WERI-Rb-1 (cell line): ENCODE data around the gene BCDIN3D.

Source experiments
- DNase-seq: peaks from one replicate; pipeline ENCODE4 v3.0.0-alpha.2; 2020
- H3K27ac ChIP-seq: fragments of 250-450 bp; sonication (Bioruptor Pico); 2 replicates; pipeline ENCODE4 v1.5.1; 2020; ENCODE audit warnings: mild to moderate bottlenecking, moderate library complexity
- H3K27me3 ChIP-seq: fragments of 250-450 bp; sonication (Bioruptor Pico); 2 replicates; pipeline ENCODE4 v1.5.1; 2021; ENCODE audit warnings: mild to moderate bottlenecking, low read depth, moderate library complexity; ENCODE audit not compliant: insufficient read depth, severe bottlenecking
- H3K36me3 ChIP-seq: fragments of 250-450 bp; sonication (Bioruptor Pico); 2 replicates; pipeline ENCODE4 v1.5.1; 2020; ENCODE audit warnings: mild to moderate bottlenecking, moderate library complexity
- H3K4me3 ChIP-seq: 2 replicates; pipeline ENCODE4 v1.5.1; 2011; ENCODE audit warnings: low read depth, mild to moderate bottlenecking, control low read depth, low read length
- H3K9me3 ChIP-seq: fragments of 250-450 bp; sonication (Bioruptor Pico); 2 replicates; pipeline ENCODE4 v1.5.1; 2021; ENCODE audit warnings: mild to moderate bottlenecking, moderate library complexity; ENCODE audit not compliant: severe bottlenecking
- CTCF ChIP-seq: IDR thresholded peaks from 2 replicates; pipeline ENCODE4 v1.5.1; 2011; ENCODE audit warnings: low read depth, mild to moderate bottlenecking, control low read depth, inconsistent platforms, low read length

BCDIN3D gene

GRCh38 chr12:49869816-49870500 lies 27.1 kb upstream of the BCDIN3D start:
- no peaks in the 10 kb centered on the region for H3K9me3 ChIP-seq
- no peak for DNase-seq
- no peak overlapping the region for H3K27ac ChIP-seq
- H3K4me3 ChIP-seq: no peak overlapping the region
- no peaks in the 10 kb centered on the region for H3K27me3 ChIP-seq
- no peak for TF ChIP-seq CTCF
- H3K36me3 ChIP-seq: no peaks in the 10 kb centered on the region

- H3K4me3 ChIP-seq: no peak overlapping the region
- no peak for TF ChIP-seq CTCF
- H3K27me3 ChIP-seq: no peaks in the 10 kb centered on the region
- peak; percentile 35 for DNase-seq
- no peaks in the 10 kb centered on the region for H3K9me3 ChIP-seq
- no peak overlapping the region for H3K27ac ChIP-seq
- no peaks in the 10 kb centered on the region for H3K36me3 ChIP-seq
Observed at GRCh38 chr12:49868952-49869815, 26.3 kb upstream of the BCDIN3D start.

GRCh38 chr12:49868449-49868848 lies 25.5 kb upstream of the BCDIN3D start:
- no peak for TF ChIP-seq CTCF
- no peaks in the 10 kb centered on the region for H3K27me3 ChIP-seq
- no peaks in the 10 kb centered on the region for H3K9me3 ChIP-seq
- no peak overlapping the region for H3K4me3 ChIP-seq
- no peak overlapping the region for H3K27ac ChIP-seq
- H3K36me3 ChIP-seq: no peaks in the 10 kb centered on the region
- no peak for DNase-seq

- no peak overlapping the region for H3K27ac ChIP-seq
- H3K27me3 ChIP-seq: no peaks in the 10 kb centered on the region
- H3K9me3 ChIP-seq: no peaks in the 10 kb centered on the region
- H3K36me3 ChIP-seq: no peaks in the 10 kb centered on the region
- peak; percentile 29 for DNase-seq
- TF ChIP-seq CTCF: no peak
- no peak overlapping the region for H3K4me3 ChIP-seq
Observed at GRCh38 chr12:49867570-49868341, 24.9 kb upstream of the BCDIN3D start.

GRCh38 chr12:49866859-49867569 lies 24.1 kb upstream of the BCDIN3D start:
- H3K4me3 ChIP-seq: no peak overlapping the region
- no peaks in the 10 kb centered on the region for H3K27me3 ChIP-seq
- peak overlapping the region; percentile 2; the same call in 1 of the 2 replicates for H3K27ac ChIP-seq
- H3K36me3 ChIP-seq: no peaks in the 10 kb centered on the region
- peak; percentile 93 for TF ChIP-seq CTCF
- DNase-seq: peak; percentile 80
- no peaks in the 10 kb centered on the region for H3K9me3 ChIP-seq
